ENCODE data around the gene PRCP.

Gene PRCP

DNA sequence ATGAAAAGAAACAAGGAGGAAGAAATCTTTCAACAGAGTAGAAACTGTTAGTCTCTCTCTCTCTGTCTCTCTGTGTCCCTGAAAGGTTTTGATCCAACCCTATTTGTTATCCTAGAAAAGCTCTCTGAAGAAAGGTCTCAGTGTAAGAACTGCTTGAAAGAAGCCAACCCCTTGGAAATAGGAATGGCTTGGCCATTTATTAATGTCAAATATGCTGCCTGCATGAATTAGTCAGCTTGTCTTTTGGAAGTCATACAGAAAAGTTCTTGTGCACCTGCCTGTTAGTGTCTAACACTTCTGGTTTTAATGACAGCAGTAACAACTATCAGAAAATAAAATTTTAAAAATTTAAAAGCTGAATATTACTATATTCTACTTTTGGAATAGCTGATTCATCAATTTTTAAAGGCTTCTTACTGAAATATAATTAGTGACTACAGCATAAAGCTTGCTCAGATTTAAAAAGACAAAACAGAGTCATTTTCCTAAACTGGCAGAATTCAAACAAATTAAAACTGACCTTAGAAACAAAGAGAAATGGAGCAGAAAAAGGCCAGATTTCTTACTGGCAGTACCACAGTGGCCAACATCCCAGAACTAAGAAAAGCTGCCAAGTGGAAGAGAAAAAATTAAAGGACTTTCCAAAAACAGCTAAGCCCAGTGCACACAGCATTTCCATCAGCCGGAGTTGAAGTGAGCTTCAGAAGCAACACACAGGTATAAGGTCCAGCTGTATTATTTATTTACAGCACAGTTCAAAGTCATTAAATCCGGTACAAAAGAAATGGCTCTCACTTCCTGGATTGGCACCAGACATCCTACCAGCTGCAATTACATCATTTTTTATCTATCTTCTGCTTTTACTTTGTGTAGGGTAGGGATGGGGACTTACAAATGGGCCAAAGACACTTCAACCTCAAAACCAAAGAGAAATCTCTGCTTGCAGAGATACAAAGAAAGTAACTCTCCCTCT lies 76.3 kb downstream of the PRCP start:
- no peak for DNase-seq

DNA sequence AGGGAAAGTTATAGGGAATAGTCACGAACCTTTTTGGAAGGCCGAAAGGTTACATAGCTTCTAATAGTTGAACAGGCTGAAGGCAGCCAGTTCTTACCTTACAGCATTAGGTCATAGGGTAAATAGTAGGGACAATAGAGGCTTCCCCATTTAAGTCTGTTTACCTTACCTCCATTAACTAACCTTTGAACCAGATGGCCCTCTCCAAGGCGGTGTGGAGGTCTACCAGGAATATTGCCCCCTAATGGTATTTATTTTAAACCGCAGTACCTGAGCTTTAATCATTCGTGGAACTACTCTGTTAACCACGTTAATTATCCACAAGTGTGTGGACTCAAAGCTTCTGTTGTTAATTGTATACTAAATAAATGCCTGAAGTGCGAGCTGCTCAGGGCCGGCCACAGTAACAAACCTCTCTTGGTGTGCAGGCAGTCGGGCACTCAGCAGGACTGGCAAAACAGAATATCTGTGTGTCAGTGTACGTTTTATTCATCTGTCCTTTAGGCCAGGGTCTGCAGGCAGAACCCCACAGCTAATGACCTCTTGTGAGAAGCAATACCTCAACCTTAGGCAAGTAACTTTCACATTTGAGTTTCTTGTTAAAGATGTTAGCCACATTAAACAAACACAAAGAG lies 81.7 kb downstream of the PRCP start:
- no peak for DNase-seq

DNA sequence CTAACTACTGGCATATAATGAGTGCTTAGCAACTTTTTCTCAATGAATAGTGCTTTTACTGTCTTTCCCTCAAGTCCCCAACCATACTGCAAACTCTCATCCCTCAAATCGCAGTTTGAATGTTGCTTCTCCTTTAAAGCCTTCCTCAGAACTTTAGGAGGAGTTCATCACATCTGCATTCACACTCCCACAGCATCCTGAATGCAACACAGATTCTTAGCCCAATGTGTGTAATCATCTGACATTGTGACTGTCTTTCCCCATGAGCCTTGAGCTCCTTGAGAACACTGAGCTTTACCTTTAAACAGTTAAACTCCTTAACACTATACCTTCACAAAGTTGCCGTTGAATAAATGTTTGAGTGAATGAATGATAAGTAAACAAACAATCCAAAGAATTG lies 84.8 kb downstream of the PRCP start:
- DNase-seq = no peak

DNA sequence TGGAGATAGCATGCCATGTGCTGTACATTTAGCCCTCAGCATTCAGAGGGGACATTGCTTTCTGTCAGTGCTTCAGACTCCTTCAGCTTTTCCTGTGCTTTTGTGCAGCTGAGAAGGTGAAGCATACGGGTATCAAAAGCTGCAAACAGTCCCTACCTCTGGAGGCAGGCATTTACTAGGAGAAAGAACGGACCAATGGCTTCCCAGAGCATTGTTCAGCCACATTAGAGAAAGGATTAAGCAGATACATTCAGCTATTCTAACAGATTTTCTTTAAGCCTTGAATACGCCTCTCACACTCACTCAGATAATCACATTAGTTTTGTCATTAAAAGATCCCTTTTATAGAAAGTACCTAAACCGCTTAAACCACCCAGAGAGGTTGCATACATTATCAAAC lies 85.9 kb downstream of the PRCP start:
- DNase-seq = no peak

DNA sequence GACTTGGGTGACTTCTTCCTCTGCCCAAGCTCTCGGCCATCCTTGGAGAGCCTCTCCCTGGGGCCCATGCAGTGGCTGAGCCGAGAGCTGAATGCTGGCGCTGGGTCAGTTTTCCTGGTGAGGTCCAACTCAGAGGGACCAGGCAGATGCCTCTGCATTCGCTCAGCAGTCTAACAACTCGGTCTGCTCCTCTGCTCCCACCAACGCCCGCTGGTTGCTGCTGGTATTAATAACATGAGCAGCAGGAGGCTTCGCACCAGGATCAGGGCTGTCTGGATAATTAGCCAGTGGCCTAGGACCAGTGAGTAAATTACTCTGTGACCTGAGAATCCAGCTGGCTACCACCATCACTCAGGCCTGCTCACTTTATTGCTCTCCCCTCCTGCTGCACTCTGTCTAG lies 88.9 kb downstream of the PRCP start:
- DNase-seq = no peak

DNA sequence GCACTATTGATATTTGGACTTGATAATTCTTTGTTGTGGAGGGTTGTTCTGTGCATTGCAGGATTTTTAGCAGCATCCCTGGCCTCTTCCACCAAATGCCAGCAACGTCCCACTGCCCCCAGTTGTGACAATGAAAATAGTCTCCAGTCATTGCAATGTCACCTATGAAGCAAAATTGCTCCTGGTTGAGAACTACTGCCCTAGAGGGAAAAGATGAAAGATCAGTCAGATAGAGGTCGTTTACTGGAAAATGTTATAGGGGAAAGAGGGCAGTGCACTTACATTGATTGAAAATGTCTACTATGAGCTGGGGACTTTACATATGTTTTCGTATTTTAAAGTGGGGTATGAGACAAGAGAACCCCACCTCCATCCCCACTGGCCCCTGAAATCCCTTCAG lies 89.5 kb downstream of the PRCP start:
- DNase-seq = no peak

DNA sequence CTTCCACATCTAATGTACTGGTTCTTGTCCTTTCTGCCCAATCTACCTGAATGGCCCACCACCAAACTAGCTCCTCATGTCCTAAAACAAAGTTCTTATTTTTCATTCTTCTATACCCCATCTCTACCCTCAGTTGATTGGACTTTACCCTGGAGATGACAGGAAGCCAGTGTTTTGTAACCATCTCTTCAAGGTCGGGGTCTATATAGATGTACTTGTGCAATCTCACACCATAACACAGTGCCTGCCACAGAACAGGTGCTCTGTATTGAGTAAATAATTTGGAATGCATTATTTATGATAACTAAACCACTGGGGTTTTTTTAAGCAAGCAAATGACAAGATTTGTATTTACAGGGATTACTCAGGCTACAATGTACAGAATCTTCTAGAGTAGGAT lies 89.9 kb downstream of the PRCP start:
- no peak for DNase-seq

DNA sequence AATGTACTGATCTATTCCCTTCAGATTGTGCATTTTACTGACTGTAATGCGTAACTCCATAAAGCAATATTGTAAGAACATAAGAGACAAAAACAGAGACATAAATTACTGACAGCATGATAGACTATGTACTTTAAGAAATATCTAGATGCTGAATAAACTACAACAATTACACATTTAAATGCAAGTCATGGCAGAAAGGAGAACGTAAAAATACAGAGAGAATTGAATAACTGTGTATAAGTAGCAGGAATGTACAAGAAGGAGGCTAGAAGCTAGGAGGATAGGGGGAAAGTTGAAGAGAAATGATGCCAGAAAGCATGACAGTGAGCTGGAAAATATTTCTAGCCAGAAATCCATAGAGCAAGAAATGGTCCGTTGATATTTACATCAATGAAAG lies 92.6 kb downstream of the PRCP start:
- no peak for DNase-seq

DNA sequence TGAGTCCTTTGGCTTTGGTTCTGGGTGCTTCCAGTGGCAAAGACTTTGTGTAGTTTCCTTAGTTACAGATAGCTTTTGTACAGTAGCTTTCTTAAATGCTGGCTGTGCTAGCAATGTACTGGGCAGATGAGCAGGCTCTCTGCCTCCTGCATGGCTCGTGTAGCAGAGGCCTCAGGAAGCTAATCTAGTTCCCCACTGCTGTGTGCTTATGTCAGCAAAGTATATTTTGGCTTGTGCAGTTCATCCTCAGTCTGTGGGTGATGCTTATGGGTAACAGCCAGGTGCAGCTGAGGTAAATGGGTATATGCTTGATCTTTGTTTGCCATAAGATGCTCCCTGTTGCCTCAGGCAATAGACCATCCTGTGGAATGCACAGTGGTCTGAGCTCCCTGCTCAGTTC lies 97.5 kb downstream of the PRCP start:
- DNase-seq = no peak

DNA sequence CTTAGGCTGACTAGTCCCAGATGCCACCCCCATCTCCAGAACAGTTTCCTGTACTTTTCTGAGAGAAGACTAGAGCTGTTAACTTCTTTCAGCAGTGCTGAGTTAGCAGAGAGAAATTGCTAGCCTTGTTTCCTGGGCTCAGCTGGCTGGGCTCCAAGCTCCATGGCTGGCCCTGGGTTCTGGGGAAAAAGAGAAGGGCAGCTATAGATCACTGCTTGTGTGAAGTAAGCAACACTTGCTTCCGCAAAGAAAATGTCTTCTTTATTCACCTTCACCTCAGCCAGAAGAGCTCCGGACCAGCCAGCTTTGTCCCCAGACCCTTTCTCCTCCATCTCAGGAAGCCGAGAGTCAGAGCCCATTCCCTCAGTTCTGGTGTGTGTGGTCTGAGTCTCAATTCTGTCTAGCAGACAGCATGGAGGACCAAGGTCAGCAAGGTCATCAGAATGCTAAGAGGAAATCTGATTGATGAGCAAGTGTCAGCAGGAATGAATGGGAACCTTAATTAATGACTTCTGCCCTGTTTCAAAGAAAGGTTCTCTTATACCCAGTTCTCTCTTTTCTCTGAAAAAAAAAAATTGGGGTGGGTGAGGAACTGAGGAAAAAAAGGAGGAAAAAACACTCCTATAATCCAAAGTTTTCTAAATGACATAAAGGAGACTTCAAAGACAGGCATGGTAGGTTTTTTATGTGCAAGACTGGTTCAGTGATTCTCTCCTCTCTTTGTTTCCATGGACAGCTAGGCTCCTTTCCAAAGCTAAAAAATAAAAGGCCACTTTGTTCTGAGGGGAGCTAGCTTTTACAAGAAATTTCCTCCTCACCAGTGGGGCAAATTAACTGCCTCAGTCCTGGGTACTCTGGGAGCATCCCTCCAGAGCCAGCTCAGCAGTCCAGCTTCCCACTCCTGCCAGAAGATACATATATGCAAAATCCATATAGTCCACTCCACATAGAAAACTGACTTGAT lies 103.0 kb downstream of the PRCP start:
- DNase-seq = no peak

DNA sequence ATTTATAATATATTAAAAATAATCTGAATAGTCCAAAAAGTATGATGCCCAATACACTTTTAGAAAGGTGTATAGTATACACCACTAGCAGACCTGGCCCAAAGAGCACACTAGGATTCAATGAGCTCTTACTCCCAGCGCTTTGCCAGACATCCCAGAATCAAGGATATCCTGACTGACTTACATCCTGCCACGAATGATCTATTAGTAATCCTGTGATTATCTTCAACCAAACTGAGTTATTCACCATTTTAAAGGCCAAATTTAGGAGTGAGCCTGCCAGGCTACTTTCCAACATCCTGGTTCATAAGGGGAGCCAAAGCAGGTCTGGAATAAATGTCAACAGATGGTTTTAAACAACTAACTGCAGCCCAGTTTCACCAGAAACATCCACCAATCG lies 105.7 kb downstream of the PRCP start:
- DNase-seq = no peak

DNA sequence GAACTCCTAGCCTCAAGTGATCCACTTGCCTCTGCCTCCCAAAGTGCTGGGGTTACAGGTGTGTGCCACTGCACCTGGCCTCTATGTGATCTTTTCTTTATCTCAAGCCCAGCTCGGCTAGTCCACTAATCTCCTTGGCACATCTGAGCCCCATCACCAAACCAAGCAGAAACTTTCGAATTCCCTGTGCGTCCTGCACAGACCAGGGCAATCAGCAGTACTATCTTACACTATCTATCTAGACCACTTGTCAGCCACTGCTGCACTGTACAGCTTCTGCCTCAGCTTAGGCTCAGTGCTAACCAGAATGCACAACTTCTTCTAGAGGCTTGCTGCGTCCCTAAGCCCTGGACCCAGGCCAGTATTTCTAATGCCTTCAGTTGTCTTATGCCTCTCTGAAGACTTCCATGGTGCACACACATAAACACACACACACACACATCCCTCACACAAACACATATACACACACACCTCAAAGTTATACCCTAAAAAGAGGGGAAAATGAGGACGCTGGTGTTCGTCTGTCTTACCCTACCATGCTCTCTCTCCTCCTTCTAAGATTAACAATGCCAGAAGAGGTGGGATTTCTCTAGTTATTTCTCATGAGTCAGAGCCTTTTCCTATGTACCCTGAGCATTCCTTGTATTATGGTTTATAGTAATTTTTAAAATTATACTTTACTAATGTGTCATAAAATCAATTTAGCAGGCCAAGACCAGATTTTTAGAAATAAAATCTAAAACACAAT lies 107.2 kb downstream of the PRCP start:
- DNase-seq = no peak

DNA sequence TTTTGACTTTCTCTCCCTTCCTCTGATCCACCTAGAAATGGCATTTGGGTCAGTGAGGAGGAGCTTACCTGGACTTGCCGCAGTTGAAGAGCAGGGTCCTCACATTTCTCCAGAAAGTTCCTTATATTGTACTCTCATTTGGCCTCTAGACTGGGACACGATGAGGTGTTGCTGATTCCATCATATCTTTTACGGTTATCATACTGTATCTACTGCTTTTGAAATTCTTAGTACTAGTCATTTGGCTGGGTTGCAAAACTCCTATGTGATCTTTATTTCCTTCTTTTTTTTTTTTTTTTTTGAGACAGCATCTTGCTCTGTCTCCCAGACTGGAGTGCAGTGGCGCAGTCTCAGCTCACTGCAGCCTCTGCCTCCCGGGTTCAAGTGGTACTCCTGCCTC lies 107.9 kb downstream of the PRCP start:
- DNase-seq = no peak

DNA sequence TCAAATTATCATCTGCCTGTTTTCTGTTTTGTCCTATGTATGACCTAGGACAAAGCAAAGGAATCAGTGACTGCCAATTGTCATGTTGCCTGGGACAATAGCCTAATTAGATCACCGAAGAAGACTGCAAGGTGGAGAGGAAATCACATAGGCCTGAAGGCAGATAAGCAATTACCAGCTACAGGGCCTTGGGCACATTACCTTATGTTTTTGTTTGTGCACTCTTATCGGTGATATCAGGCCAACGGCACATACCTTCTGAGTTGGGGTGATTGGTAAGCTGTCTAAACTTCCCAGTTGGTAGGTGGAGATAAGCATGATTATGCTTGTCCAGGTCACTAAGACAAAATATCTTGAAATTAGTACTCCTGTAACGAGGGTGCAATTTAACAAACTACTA lies 108.5 kb downstream of the PRCP start:
- DNase-seq = no peak

DNA sequence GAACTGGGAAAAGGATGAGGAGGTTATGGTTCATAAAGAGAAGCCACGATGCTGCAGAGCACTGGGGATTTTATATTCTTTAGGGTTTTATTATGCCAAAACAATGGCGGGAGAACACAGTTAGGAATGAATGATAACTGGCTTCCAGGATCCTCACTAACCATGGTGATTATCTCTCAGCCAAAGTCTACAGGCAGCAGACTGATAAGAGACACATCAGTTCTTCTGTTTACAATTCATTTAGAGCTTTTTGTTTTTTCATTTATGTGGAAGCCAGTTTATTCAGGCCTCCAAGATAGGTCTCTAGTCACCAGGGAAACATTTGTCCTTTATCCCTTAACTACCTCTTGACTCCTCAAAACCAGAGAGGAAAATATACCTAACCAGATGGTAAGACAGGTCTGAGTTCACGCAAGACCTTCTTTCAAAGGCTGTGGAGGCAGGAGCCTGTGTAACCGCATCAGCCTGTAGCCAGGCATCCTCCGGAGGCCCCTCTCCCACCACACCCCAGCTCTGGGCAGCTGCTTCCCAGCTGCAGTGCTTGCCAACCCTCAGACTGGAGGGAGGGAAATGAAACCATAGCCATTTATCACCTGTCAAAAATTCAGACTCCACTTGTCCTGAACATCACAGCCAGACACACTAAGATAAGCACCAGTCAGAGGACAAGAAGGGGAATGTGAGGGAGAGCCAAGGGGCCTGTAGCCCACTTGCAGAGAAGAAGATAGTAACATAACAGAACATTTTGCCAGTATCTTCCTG lies 109.3 kb downstream of the PRCP start:
- no peak for DNase-seq

DNA sequence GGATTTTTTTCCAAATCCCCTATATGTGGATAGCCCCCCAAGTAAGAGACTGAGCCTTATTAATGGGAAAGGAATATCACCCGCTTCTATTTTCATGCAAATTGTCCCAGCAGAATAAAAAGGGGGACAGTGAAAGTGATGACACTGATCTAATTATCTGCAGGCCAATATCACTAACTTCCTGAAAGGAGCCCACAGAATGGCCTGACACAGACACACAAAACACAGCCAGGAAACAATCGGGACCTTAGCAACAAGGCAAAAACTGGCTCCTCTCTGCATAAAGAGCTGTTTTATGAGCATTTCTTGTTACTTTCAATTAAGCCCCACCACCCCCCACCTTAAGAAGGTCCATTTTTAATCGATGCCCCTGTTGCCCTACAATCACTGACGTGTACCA lies 112.2 kb downstream of the PRCP start:
- DNase-seq = no peak

DNA sequence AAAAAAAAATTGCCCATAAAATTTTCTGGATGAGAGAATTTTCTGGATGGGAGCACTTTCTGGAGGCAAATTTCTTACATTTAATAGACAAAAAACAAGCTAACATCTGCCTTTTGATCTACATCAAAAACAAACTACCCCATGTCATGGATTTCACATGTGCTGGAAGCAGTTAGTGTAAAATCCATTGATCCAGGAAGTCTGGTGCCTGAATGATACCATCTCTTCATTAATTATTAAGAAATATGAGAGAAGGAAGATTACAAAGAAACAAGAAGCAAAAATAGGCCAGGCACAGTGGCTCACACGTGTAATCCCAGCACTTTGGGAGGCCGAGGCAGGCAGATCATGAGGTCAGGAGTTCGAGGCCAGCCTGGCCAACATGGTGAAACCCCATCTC lies 113.4 kb downstream of the PRCP start:
- no peak for DNase-seq

DNA sequence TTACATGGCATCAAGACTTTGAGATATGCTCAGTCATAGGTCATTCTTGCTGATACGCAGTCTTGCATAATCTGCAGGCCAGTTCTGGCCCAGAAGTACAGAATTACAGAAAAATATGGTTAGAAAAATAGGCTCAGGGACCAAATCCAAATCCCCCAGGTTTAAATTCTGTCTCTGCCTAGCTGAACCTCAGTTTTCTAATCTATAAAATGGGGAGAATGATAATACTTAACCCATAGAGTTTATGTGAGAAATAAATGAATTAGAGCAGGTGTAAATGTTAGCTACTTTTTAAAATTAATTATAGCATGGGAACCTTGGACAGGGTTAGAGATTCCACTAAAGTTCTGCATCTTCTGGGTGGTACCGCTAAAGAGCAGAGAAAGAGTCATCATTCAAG lies 114.2 kb downstream of the PRCP start:
- no peak for DNase-seq

DNA sequence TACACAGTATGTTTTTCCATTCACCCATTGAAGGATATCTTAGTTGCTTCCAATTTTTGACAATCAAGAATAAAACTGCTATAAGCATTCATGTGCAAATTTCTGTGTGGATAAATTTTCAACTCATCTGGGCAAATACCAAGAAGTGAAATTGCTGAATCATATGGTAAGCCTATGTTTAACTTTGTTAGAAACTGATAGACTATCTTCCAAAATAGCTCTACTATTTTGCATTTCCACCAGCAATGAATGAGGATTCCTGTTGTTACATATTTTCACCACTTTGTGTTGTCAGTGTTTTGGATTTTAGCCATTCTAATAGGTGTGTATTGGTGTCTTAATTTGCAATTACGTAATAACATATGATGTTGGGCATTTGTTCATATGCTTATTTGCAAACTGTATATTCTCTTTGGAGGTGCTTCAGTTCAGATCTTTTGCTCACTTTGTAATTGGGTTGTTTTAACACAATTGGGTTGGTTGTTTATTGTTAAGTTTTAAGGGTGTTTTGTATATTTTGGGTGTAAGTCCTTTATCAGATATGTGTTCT lies 117.3 kb downstream of the PRCP start:
- no peak for DNase-seq

DNA sequence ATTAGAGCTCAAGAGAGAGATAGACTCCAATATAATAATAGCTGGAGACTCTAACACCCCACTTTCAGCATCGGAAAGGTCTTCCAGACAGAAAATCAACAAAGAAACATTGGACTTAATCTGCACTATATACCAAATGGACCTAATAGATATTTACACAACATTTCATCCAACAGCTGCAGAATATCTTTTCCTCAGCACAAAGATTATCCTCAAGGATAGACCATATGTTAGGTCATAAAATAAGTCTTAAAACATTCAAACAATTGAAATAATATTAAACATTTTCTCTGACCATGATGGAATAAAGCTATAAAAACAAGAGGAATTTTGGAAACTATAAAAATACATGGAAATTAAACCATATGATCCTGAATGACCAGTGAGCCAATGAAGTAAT lies 121.5 kb downstream of the PRCP start:
- no peak for DNase-seq

DNA sequence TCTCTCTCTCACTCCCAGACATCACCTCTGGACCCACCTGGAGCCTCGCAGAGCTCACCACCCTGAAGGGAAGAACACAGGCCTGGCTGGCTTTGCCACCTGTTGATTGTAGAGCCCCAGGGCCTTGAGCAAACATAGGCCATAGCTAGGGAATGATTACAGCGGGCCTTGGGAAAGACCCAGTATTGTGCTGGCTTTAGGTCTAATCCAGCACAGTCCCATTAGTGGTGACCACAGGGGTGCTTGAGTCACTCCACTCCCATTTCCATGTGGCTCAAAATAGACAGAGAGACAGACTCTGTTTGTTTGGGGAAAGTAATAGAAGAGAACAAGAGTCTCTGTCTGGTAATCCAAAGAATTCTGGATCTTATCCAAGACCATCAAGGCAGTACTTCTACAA lies 123.9 kb downstream of the PRCP start:
- DNase-seq = no peak
